CD14-positive monocyte (primary cell): ENCODE results near the gene TRPV5. TPM values are rescaled to one million over a fixed set of nuclear protein-coding genes. Genes with fewer than 3 reads are reported as not detected.

ENCODE experiments used
- DNase-seq, 3 donors: peaks; one replicate each; pipeline ENCODE4 v3.0.0-alpha.2; 2011 to 2022
- H2AFZ ChIP-seq: 2 replicates; pipeline ENCODE4 v1.6.0; 2012; ENCODE audit warnings: mild to moderate bottlenecking, low read depth, low read length, inconsistent platforms; ENCODE audit not compliant: insufficient read depth, poor library complexity, severe bottlenecking
- H3K27ac ChIP-seq, 2 donors: 1 replicate in 1 of 2; 2 replicates in 1 of 2; pipeline ENCODE4 v1.5.1; 2012 to 2013; ENCODE audit warnings: low read length in 2 of 2, control low read depth in 1 of 2, inconsistent platforms in 1 of 2, low read depth in 1 of 2, mild to moderate bottlenecking in 1 of 2
- H3K27me3 ChIP-seq, 2 donors: one replicate each; pipeline versions ENCODE4 v1.6.0 to v1.6.1; 2011 to 2013; ENCODE audit warnings: low read length in 2 of 2; ENCODE audit not compliant: control insufficient read depth in 2 of 2, insufficient read depth in 2 of 2
- H3K36me3 ChIP-seq, 2 donors: replicated peaks in 1 of 2; 1 replicate in 1 of 2; 2 replicates in 1 of 2; pipeline versions ENCODE4 v1.5.1 to v1.6.1; 2012 to 2013; ENCODE audit warnings: low read length in 2 of 2, control low read depth in 1 of 2, inconsistent platforms in 1 of 2, mild to moderate bottlenecking in 1 of 2; ENCODE audit not compliant: insufficient read depth in 2 of 2, control insufficient read depth in 1 of 2
- H3K4me1 ChIP-seq, 2 donors: 1 replicate in 1 of 2; 2 replicates in 1 of 2; pipeline versions ENCODE4 v1.5.1 to v1.6.1; 2012 to 2013; ENCODE audit warnings: low read length in 2 of 2, control low read depth in 1 of 2, inconsistent platforms in 1 of 2, mild to moderate bottlenecking in 1 of 2, moderate library complexity in 1 of 2; ENCODE audit not compliant: insufficient read depth in 2 of 2, control insufficient read depth in 1 of 2
- H3K4me2 ChIP-seq: replicated peaks from 2 replicates; pipeline ENCODE3; 2012; ENCODE audit warnings: low read length, moderate library complexity, mild to moderate bottlenecking; ENCODE audit not compliant: poor library complexity, severe bottlenecking; ENCODE audit errors: extremely low read depth
- H3K4me3 ChIP-seq, 3 experiments: fragments of 200-600 bp in 1 of 3; sonication (generic) in 1 of 3; replicated peaks in 1 of 3; 1 replicate in 2 of 3; 2 replicates in 1 of 3; pipeline ENCODE4 v1.5.1; 2011 to 2013; ENCODE audit warnings: low read length in 3 of 3, mild to moderate bottlenecking in 3 of 3, control low read depth in 2 of 3, low read depth in 2 of 3, inconsistent platforms in 1 of 3, moderate library complexity in 1 of 3
- H3K79me2 ChIP-seq: 2 replicates; pipeline ENCODE4 v1.6.0; 2012; ENCODE audit warnings: mild to moderate bottlenecking, control low read depth, inconsistent platforms, low read length, moderate library complexity; ENCODE audit not compliant: insufficient read depth
- H3K9ac ChIP-seq: 2 replicates; pipeline ENCODE4 v1.6.0; 2017; ENCODE audit warnings: low read length, mild to moderate bottlenecking; ENCODE audit not compliant: insufficient read depth, poor library complexity, severe bottlenecking
- H3K9me3 ChIP-seq, 2 donors: replicated peaks in 1 of 2; 1 replicate in 1 of 2; 2 replicates in 1 of 2; pipeline versions ENCODE4 v1.5.1 to v1.6.1; 2012 to 2013; ENCODE audit warnings: low read length in 2 of 2, control low read depth in 1 of 2; ENCODE audit not compliant: control insufficient read depth in 1 of 2, insufficient read depth in 1 of 2
- H4K20me1 ChIP-seq: 2 replicates; pipeline ENCODE4 v1.6.0; 2012; ENCODE audit warnings: mild to moderate bottlenecking, low read length, control low read depth, moderate library complexity; ENCODE audit not compliant: insufficient read depth
- H3K27ac Mint-ChIP-seq, 7 donors: one replicate each; pipeline ENCODE4 v1.8.0; 2020; ENCODE audit warnings: mild to moderate bottlenecking in 7 of 7, mixed read lengths in 7 of 7, moderate library complexity in 6 of 7, inconsistent platforms in 2 of 7
- H3K27me3 Mint-ChIP-seq, 3 donors: one replicate each; pipeline ENCODE4 v1.8.0; 2021 to 2022; ENCODE audit warnings: low read depth in 3 of 3, mild to moderate bottlenecking in 3 of 3, mixed read lengths in 3 of 3, moderate library complexity in 3 of 3, inconsistent platforms in 1 of 3
- H3K36me3 Mint-ChIP-seq, 2 donors: one replicate each; pipeline ENCODE4 v1.8.0; 2020; ENCODE audit warnings: mixed read lengths in 2 of 2, inconsistent platforms in 1 of 2, mild to moderate bottlenecking in 1 of 2
- H3K4me1 Mint-ChIP-seq: one replicate; pipeline ENCODE4 v1.8.0; 2020; ENCODE audit warnings: mild to moderate bottlenecking, mixed read lengths
- H3K4me3 Mint-ChIP-seq, 2 donors: one replicate each; pipeline ENCODE4 v1.8.0; 2020; ENCODE audit warnings: mild to moderate bottlenecking in 2 of 2, mixed read lengths in 2 of 2, moderate library complexity in 1 of 2
- H3K9me3 Mint-ChIP-seq, 7 donors: one replicate each; pipeline ENCODE4 v1.8.0; 2020 to 2022; ENCODE audit warnings: mixed read lengths in 7 of 7, mild to moderate bottlenecking in 6 of 7, moderate library complexity in 6 of 7, inconsistent platforms in 2 of 7
- CTCF ChIP-seq: fragments of 200-600 bp; IDR thresholded peaks from one replicate; pipeline ENCODE4 v1.8.0; 2022; ENCODE audit warnings: antibody characterized with exemption, mild to moderate bottlenecking
- WGBS: methylation state at CpG from one replicate; pipeline ENCODE4 v1.1.5; 2013; ENCODE audit warnings: missing lambda C conversion rate; ENCODE audit not compliant: insufficient coverage; 5-methylcytosine and 5-hydroxymethylcytosine counted together
- intact Hi-C, 2 donors: fragments of 100-400 bp; cut with micrococcal nuclease; formaldehyde crosslinking; loops; one replicate each; pipeline versions ENCODE4 v1.15.0 to v1.15.1; 2023
- polyA plus RNA-seq, 3 donors: library from polyadenylated mRNA; depleted of rRNA in 1 of 3; unstranded in 2 of 3; stranded (reverse) in 1 of 3; fragments of 300-500 nt in 2 of 3; fragments of >200 nt in 1 of 3; fragmentation: Illumina TruSeq in 2 of 3; gene quantifications; 1 replicate in 2 of 3; 2 replicates in 1 of 3; pipeline ENCODE4 v1.2.3, GENCODE V29; 2012 to 2021

TRPV5 gene
- polyA plus RNA-seq, 3 donors, result not detected

- Histone ChIP-seq H3K36me3 (no peaks in the 10 kb centered on the region), H4K20me1 (no peaks in the 10 kb centered on the region), H3K4me1 (no peaks in the 10 kb centered on the region), H3K9ac (no peak overlapping the region), H3K4me3 (no peak overlapping the region), H3K27me3 (no peaks in the 10 kb centered on the region), H3K9me3 (no peaks in the 10 kb centered on the region), H3K79me2 (no peaks in the 10 kb centered on the region), H3K27ac (no peak overlapping the region), H3K4me2 (no peak overlapping the region), H2AFZ (no peak overlapping the region)
- no peak overlapping the region for H3K4me3 Mint-ChIP-seq
- H3K4me1 Mint-ChIP-seq, result no peaks in the 10 kb centered on the region
- no peak overlapping the region for H3K27ac Mint-ChIP-seq
- H3K36me3 Mint-ChIP-seq, result no peaks in the 10 kb centered on the region
- no peak for DNase-seq
- H3K27me3 Mint-ChIP-seq, result peaks cover 7 to 24% (median 9%) of the 10 kb centered on the region in 3 donors
- 95% methylated on average over 6 of the region's 7 CpGs for WGBS
- intact Hi-C loops, result no loop called here
- peaks cover 0 to 5% (median 0%) of the 10 kb centered on the region in 7 donors for H3K9me3 Mint-ChIP-seq
- TF ChIP-seq CTCF, result no peak
Observed at GRCh38 chr7:142943706-142944268, 10.2 kb upstream of the TRPV5 start.

- no peak overlapping the region for H2AFZ ChIP-seq
- Mint-ChIP-seq H3K27ac (peak overlapping the region in 1 of 7 donors; percentile 17), H3K9me3 (peaks cover 0 to 5% (median 0%) of the 10 kb centered on the region in 7 donors), H3K27me3 (peaks cover 5 to 24% (median 7%) of the 10 kb centered on the region in 3 donors), H3K4me3 (no peak overlapping the region), H3K36me3 (no peaks in the 10 kb centered on the region), H3K4me1 (no peaks in the 10 kb centered on the region)
- H3K4me3 ChIP-seq, result no peak overlapping the region
- H3K27ac ChIP-seq, result no peak overlapping the region
- no peaks in the 10 kb centered on the region for H3K36me3 ChIP-seq
- no peaks in the 10 kb centered on the region for H3K9me3 ChIP-seq
- H3K4me2 ChIP-seq, result no peak overlapping the region
- DNase-seq, result no peak
- H3K9ac ChIP-seq, result no peak overlapping the region
- no peaks in the 10 kb centered on the region for H3K27me3 ChIP-seq
- no peaks in the 10 kb centered on the region for H4K20me1 ChIP-seq
- WGBS, result 97% methylated on average over 6 of the region's 6 CpGs
- intact Hi-C loops, result no loop called here
- TF ChIP-seq CTCF, result no peak
- H3K79me2 ChIP-seq, result no peaks in the 10 kb centered on the region
- H3K4me1 ChIP-seq, result no peaks in the 10 kb centered on the region
Observed at GRCh38 chr7:142942746-142943145, 9.2 kb upstream of the TRPV5 start.
